Stimulated activated CD8-positive, alpha-beta memory T cell treated with anti-CD3 and anti-CD28 coated beads, Interleukin-7, amount 100 ng/mL, for 24 hours (primary cell): Measurements from ENCODE around the gene CHEK1.
"Not testable (repeated sequence)": the region's sequence is repeated elsewhere in the genome, so short reads cannot be mapped to it uniquely, and the experiment has no call there.

ENCODE experiments used
- DNase-seq: peaks from one replicate; pipeline ENCODE4 v3.0.0-alpha.2; 2020; ENCODE audit warnings: low read depth

The CHEK1 gene

GRCh38 chr11:125701018-125701610 is 76.2 kb downstream of the CHEK1 start:
- no peak for DNase-seq

DNA sequence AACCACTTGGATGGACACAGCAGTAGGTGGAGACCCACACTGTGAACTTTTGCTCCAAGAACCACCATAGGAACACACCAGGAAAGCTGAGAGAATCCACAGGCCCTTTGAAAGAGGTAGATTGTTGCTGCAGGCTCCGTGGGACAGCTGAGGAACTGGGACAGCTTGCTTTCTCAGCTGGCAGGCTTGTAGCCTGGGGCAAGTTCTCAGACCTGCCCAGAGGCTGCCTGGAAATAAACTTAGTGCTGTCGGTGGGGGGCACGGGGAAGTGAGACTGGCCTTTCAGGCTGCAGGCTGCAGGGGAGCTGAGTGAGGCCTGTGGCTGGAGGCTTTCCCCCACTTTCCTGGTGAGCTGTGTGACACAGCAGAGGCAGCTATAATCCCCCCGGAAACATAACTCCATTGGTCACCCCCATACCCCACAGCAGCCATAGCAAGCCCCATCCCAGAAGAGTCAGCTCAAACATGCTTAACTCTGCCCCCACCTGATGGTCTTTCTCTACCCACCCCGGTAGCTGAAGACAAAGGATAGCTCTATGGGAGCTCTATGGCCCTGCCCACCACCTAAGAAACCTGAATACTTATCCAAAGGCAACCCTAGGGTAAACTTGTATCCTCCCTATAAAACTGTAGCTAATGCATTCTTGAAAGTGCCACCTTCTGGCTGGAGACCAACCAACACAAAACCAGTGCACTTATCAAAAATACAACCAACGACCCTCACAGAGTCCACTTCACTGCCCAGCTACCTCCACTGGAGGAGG is 77.1 kb downstream of the CHEK1 start:
- DNase-seq: no peak

DNA sequence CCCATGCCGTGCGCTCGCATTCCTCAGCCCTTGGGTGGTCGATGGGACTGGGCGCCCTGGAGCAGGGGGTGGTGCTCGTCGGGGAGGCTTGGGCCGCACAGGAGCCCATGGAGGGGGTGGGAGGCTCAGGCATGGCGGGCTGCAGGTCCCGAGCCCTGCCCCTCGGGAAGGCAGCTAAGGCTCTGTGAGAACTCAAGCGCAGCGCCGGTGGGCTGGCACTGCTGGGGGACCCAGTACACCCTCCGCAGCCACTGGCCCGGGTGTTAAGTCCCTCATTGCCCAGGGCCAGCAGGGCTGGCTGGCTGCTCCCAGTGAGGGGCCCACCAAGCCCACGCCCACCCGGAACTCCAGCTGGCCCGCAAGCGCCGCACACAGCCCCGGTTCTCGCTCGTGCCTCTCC is 79.7 kb downstream of the CHEK1 start:
- DNase-seq: not testable (repeated sequence)

DNA sequence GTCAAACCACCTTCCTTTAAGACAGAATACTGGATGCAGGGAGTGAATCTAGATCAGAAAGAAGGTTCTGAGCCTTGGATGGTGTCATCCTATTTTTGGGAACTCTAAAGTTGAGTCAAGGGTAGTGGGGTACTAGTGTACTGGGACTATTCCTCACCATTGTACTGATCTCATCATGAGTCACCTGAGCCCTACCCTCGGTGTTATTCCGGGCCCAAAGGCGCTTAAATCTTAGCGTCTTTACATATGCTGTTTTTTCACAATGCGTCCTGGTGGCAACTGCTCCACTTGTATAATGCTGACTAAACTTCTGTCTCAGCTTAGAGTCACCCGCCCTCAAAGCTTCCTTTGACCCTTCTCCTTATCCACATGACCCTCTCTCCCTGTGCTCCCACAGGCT is 95.8 kb downstream of the CHEK1 start:
- DNase-seq: no peak

DNA sequence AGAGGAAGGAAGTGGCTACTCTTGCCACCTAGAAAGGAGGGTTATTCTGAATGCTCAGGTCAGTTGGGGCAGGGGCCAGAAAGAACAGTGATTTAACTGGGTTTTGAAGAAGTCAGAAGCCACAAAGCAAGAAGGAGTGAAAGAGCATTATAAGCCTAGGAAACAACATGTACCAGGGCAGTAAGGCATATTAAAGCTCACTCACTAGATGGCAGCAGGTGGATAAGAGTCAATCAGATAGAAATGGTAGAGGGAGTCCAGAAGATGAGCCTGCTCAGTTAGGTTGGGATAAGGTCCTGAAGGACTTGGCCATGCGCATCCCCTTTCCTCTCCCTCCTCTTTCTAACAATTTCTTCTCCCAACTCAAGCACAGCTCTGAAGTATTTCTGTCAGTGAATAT is 99.2 kb downstream of the CHEK1 start:
- DNase-seq: no peak
